ENCODE data around the gene POU2F1.

POU2F1 gene

DNA sequence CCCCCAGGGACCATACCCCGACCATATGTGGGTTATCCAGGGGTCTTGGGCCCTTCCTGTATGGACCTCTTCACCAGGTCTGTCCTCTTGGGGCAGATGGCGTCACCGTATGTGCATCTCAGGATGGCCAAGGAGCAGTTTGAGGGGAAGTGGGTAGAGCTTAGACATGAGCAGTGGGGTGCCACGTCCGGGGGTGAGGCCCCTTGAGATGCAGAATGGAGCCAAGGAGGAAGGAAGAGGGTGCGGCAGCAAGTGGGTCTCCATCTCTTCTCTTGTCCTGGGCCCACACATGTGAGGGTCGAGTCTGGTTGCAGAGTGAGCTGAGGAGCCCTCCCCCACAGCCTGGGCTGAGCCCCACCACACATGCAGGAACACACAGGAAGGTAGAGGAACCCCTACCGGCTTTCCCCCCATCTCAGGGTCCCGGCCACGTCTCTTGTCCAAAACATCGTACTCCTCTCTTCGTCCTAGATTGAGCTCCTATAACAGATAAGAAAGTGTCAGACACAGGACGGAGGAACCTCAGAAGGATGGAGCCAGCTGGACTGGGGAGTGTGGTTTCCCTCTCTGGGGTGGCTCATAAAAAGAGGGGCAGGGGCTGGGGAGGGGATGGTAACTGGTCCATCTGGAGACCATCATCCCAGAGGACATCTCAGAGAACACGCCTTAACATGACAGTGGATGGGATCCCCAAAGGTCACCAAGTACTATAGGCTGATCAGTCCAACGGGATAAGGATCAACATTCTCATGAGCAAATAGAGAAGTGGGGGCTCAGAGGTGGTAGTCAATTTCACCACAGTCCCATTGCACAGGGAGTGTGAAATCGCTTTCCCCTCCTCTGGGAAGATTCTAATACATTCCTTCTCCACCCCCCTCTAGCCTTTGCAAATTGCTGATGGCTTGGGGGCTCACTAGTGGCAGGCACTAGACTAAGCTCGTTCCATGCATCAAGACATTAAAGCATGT lies 217.8 kb downstream of the POU2F1 start:
- ChIA-PET POLR2A (no interaction called here), CTCF (no interaction called here)
- no peak for DNase-seq (ENCODE audit: extremely low spot score)
- TF ChIP-seq ZNF384 (IDR thresholded peaks at IDR 0.05) (no peak), NFRKB (IDR thresholded peaks at IDR 0.05) (no peak), SUZ12 (IDR thresholded peaks at IDR 0.05) (no peak), FOXA1 (IDR thresholded peaks at IDR 0.05) (no peak), ELF4 (IDR thresholded peaks at IDR 0.05) (no peak), FOXK2 (IDR thresholded peaks at IDR 0.05) (no peak), SP1 (IDR thresholded peaks at IDR 0.05) (no peak), FOXM1 (IDR thresholded peaks at IDR 0.05; ENCODE audit: borderline replicate concordance) (no peak), HDGF (IDR thresholded peaks at IDR 0.05; ENCODE audit: borderline replicate concordance) (no peak), TARDBP (IDR thresholded peaks at IDR 0.05) (no peak), BHLHE40 (IDR thresholded peaks at IDR 0.05; ENCODE audit: borderline replicate concordance) (no peak), L3MBTL2 (conservative IDR thresholded peaks at IDR 0.05) (no peak), ARNT (IDR thresholded peaks at IDR 0.05) (no peak), CTBP1 (IDR thresholded peaks at IDR 0.05; ENCODE audit: borderline replicate concordance) (no peak)
- TF ChIP-seq, protein P1, sequence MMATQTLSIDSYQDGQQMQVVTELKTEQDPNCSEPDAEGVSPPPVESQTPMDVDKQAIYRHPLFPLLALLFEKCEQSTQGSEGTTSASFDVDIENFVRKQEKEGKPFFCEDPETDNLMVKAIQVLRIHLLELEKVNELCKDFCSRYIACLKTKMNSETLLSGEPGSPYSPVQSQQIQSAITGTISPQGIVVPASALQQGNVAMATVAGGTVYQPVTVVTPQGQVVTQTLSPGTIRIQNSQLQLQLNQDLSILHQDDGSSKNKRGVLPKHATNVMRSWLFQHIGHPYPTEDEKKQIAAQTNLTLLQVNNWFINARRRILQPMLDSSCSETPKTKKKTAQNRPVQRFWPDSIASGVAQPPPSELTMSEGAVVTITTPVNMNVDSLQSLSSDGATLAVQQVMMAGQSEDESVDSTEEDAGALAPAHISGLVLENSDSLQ (IDR thresholded peaks at IDR 0.05) = no peak

DNA sequence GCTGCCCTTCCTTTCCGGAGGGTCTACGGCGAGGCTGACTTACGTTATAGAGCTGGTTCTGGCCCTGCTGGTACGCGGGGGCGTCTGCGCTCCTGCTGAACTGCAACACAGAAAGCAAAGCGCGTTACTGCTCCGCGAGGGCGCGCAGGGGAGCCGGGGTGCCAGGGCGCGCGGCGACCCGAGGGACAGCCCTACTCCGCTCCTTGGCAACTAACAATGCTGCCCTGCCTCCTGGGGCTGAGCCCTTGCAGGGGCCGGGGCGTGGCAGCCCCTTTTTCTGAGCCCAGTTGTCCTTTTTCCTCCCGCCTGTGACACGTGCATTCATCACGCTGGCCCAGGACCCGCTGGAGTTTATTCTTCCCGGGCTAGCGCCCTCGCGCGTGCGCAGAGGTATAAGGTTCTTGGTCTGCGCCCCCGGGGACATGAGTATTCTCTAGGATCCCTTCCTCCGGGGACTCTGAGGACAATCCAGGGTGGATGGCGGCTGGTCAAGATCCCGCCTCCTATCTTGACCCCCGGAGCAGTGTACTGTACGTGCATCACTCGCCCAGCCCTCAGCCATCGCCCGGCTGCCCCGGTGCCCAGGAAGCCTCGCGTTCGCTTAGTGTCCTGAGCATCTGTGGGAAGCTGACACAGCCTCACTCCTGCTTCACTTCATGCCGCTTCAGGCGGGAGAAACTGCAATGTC lies 218.8 kb downstream of the POU2F1 start:
- ChIA-PET CTCF (interaction anchor here (2.4 kb wide), 1 partner anchor 172 kb away, joined by 11 read pairs; no protein-coding TSS in a partner anchor), POLR2A (interaction anchor here (1.4 to 1.7 kb wide), 2 partner anchors 15 to 219 kb away, joined by 4 to 7 read pairs; partner anchors contain the start of gene POU2F1)
- no peak for DNase-seq (ENCODE audit: extremely low spot score)
- no peak for TF ChIP-seq CTBP1 (IDR thresholded peaks at IDR 0.05; ENCODE audit: borderline replicate concordance)

DNA sequence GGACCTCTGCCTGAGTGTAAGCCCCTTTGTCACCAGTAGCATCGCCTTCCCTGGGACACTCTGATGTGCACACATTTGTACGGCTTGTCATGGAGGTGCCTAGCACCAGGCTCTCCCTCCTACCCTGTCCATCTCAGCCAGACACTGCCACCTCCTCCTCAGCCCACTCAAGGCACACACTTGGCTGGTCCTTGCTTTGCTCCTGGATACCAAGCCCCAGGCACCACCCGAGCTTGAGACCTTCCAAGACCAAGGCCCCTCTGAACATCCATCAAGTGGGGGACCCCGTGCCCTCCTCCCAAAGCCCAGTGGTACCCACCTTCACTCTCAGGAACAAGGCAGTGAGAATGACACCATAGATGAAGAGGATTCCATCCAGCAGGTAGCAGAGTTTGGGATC lies 219.7 kb downstream of the POU2F1 start:
- TF ChIP-seq L3MBTL2 (conservative IDR thresholded peaks at IDR 0.05) = no peak
- TF ChIP-seq LEF1 (IDR thresholded peaks at IDR 0.05; ENCODE audit: borderline replicate concordance) = no peak
- no peak for TF ChIP-seq FOXA1 (IDR thresholded peaks at IDR 0.05)
- no peak for TF ChIP-seq SP1 (IDR thresholded peaks at IDR 0.05)
- TF ChIP-seq ARNT (IDR thresholded peaks at IDR 0.05) = no peak
- TF ChIP-seq, protein P1 (IDR thresholded peaks at IDR 0.05) = no peak
- no peak for TF ChIP-seq HDGF (IDR thresholded peaks at IDR 0.05; ENCODE audit: borderline replicate concordance)
- TF ChIP-seq FOXM1 (IDR thresholded peaks at IDR 0.05; ENCODE audit: borderline replicate concordance) = no peak
- no peak for TF ChIP-seq FOXK2 (IDR thresholded peaks at IDR 0.05)
- TF ChIP-seq ZNF384 (IDR thresholded peaks at IDR 0.05) = no peak
- TF ChIP-seq TARDBP (IDR thresholded peaks at IDR 0.05) = no peak
- no peak for TF ChIP-seq SUZ12 (IDR thresholded peaks at IDR 0.05)
- TF ChIP-seq NFRKB (IDR thresholded peaks at IDR 0.05) = no peak
- no peak for TF ChIP-seq BHLHE40 (IDR thresholded peaks at IDR 0.05; ENCODE audit: borderline replicate concordance)
- no peak for TF ChIP-seq CTBP1 (IDR thresholded peaks at IDR 0.05; ENCODE audit: borderline replicate concordance)
- TF ChIP-seq ELF4 (IDR thresholded peaks at IDR 0.05) = no peak
- ChIA-PET POLR2A (interaction anchor here (1.4 to 1.7 kb wide), 2 partner anchors 14 to 220 kb away, joined by 4 to 7 read pairs; partner anchors contain the start of gene POU2F1), CTCF (interaction anchor here (2.4 kb wide), 1 partner anchor 173 kb away, joined by 11 read pairs; no protein-coding TSS in a partner anchor)
- DNase-seq (ENCODE audit: extremely low spot score) = no peak

DNA sequence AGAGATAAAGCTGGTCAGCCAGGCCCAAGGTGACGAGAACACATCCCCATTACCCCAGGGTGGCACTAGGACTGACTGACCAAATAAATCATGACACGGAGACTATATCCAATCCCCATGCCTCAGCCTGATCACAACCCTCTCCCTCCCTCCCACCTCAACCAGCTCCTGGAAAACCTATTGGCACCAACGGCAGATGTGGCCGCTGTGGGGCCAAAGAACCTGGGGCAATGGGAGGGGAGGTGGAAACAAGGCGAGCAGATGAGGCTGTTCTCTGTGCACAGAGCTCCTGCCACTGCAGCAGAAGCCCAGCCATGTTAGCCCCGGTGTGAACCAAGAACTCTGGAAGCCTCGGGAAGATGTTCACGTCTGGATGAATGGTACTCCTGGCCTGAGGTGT lies 220.1 kb downstream of the POU2F1 start:
- no peak for DNase-seq (ENCODE audit: extremely low spot score)
- ChIA-PET POLR2A (interaction anchor here (1.4 to 1.7 kb wide), 2 partner anchors 14 to 221 kb away, joined by 4 to 7 read pairs; partner anchors contain the start of gene POU2F1), CTCF (interaction anchor here (0.5 to 2.4 kb wide), 2 partner anchors 30 to 173 kb away, joined by 3 to 11 read pairs; no protein-coding TSS in a partner anchor)
- TF ChIP-seq FOXK2 (IDR thresholded peaks at IDR 0.05) = no peak

DNA sequence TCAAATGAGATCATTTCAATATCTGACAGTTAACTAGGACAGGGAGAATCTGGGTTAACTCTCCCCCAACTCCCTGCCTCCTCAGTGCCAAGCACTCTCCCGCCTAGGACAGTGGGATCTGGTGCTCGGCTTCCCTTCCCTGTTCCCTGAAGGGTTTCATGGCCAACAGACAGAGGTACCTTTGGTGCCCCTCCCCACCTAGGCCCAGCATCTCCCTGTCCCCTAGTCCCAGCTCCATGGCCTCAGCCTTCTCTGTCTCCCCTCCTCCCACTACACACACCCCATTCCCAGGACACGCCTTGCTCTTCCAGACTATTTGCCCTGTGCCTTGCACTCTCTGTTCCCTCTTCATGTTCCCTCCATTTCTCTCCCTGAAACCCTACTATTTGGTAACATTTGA lies 220.5 kb downstream of the POU2F1 start:
- POLR2A ChIA-PET = interaction anchor here (1.7 kb wide), 1 partner anchor 14 kb away, joined by 4 read pairs; no protein-coding TSS in a partner anchor
- no peak for DNase-seq (ENCODE audit: extremely low spot score)
- CTCF ChIA-PET = interaction anchor here (0.5 to 2.4 kb wide), 3 partner anchors 31 to 174 kb away, joined by 3 to 11 read pairs (median 4); no protein-coding TSS in a partner anchor
- TF ChIP-seq FOXM1 (IDR thresholded peaks at IDR 0.05; ENCODE audit: borderline replicate concordance) = no peak
- no peak for TF ChIP-seq FOXA1 (IDR thresholded peaks at IDR 0.05)
- no peak for TF ChIP-seq LEF1 (IDR thresholded peaks at IDR 0.05; ENCODE audit: borderline replicate concordance)
- TF ChIP-seq, protein P1 (IDR thresholded peaks at IDR 0.05) = no peak
- TF ChIP-seq ZNF384 (IDR thresholded peaks at IDR 0.05) = no peak
- TF ChIP-seq NFRKB (IDR thresholded peaks at IDR 0.05) = no peak
- TF ChIP-seq SP1 (IDR thresholded peaks at IDR 0.05) = no peak
- no peak for TF ChIP-seq BHLHE40 (IDR thresholded peaks at IDR 0.05; ENCODE audit: borderline replicate concordance)
- TF ChIP-seq FOXK2 (IDR thresholded peaks at IDR 0.05) = no peak
- TF ChIP-seq SUZ12 (IDR thresholded peaks at IDR 0.05) = no peak
- no peak for TF ChIP-seq TARDBP (IDR thresholded peaks at IDR 0.05)

Data from HEK293T (cell line).